ENCODE data around the gene GMCL2. TPM values are rescaled to one million over a fixed set of nuclear protein-coding genes. Genes with fewer than 3 reads are reported as not detected.

The GMCL2 gene
- total and polyA plus RNA-seq, 9 of the 15 experiments (the other 6 are each of a cell fraction or from before 2014, with no cell fraction given), result 0.04 TPM; not detected in 8

DNA sequence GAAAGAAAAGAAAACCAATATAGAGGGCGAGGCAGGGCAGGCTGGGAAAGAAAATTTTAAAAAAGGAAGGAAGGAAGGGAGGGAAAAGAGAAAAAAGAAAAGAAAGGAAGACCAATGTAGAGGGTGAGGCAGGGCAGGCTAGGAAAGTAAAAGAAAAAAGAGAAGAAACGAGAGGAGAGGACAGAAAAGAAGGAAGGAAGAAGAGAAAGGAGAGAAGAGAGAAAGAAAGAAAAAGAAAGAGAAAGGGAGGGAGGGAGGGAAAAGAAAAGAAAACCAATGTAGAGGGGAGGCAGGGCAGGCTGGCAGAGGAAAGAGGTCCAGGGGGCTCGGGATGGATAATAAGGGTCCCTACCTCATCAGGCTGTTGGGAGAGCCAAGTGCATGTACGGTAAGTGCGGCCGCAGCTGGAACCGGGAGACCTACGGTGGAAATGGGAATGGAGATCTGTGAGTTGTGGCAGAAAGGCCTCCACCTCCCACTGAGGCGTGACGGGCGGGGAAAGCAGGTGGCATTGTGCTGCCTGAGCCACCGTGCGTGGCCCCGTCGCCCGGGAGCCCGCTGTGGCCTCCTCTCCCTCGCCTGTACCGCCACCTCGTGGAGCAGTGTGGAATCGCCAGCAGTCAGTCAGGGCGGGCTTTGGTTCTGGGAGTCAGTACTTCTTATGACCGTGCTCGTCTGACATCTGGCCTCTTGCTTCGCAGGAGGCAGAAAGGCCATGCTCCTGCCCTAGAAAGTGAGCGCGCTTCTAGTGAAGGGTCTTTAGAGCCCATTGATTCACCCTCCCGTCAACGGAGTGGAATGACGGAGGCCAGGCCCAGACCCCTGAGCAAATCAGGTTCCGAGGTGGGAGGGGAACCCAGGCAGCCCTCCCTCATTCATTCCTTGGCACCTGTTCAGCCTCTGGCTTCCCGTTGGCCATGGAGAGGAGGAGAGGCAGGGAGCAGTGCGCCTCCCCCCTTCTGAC, 23.1 kb downstream of the GMCL2 start (continued):
- TF ChIP-seq ZNF766 (CRISPR knock-in tag; conservative IDR thresholded peaks at IDR 0.05), result no peak
- peak; percentile 96 to 99 for TF ChIP-seq RAD21 (CRISPR knock-in tag; conservative IDR thresholded peaks at IDR 0.05 in 1 of 2, IDR thresholded peaks at IDR 0.05 in 1 of 2)
- peak; percentile 18; the same call in 1 of the 2 replicates for TF ChIP-seq EP300 (IDR thresholded peaks at IDR 0.05; ENCODE audit: low read length)
- TF ChIP-seq, protein P1, sequence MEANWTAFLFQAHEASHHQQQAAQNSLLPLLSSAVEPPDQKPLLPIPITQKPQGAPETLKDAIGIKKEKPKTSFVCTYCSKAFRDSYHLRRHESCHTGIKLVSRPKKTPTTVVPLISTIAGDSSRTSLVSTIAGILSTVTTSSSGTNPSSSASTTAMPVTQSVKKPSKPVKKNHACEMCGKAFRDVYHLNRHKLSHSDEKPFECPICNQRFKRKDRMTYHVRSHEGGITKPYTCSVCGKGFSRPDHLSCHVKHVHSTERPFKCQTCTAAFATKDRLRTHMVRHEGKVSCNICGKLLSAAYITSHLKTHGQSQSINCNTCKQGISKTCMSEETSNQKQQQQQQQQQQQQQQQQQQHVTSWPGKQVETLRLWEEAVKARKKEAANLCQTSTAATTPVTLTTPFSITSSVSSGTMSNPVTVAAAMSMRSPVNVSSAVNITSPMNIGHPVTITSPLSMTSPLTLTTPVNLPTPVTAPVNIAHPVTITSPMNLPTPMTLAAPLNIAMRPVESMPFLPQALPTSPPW (CRISPR knock-in tag; IDR thresholded peaks at IDR 0.05), result peak; percentile 40; the same call in 1 of the 2 replicates
- no peak for TF ChIP-seq MAFG (tag; conservative IDR thresholded peaks at IDR 0.05)
- TF ChIP-seq, protein P2, sequence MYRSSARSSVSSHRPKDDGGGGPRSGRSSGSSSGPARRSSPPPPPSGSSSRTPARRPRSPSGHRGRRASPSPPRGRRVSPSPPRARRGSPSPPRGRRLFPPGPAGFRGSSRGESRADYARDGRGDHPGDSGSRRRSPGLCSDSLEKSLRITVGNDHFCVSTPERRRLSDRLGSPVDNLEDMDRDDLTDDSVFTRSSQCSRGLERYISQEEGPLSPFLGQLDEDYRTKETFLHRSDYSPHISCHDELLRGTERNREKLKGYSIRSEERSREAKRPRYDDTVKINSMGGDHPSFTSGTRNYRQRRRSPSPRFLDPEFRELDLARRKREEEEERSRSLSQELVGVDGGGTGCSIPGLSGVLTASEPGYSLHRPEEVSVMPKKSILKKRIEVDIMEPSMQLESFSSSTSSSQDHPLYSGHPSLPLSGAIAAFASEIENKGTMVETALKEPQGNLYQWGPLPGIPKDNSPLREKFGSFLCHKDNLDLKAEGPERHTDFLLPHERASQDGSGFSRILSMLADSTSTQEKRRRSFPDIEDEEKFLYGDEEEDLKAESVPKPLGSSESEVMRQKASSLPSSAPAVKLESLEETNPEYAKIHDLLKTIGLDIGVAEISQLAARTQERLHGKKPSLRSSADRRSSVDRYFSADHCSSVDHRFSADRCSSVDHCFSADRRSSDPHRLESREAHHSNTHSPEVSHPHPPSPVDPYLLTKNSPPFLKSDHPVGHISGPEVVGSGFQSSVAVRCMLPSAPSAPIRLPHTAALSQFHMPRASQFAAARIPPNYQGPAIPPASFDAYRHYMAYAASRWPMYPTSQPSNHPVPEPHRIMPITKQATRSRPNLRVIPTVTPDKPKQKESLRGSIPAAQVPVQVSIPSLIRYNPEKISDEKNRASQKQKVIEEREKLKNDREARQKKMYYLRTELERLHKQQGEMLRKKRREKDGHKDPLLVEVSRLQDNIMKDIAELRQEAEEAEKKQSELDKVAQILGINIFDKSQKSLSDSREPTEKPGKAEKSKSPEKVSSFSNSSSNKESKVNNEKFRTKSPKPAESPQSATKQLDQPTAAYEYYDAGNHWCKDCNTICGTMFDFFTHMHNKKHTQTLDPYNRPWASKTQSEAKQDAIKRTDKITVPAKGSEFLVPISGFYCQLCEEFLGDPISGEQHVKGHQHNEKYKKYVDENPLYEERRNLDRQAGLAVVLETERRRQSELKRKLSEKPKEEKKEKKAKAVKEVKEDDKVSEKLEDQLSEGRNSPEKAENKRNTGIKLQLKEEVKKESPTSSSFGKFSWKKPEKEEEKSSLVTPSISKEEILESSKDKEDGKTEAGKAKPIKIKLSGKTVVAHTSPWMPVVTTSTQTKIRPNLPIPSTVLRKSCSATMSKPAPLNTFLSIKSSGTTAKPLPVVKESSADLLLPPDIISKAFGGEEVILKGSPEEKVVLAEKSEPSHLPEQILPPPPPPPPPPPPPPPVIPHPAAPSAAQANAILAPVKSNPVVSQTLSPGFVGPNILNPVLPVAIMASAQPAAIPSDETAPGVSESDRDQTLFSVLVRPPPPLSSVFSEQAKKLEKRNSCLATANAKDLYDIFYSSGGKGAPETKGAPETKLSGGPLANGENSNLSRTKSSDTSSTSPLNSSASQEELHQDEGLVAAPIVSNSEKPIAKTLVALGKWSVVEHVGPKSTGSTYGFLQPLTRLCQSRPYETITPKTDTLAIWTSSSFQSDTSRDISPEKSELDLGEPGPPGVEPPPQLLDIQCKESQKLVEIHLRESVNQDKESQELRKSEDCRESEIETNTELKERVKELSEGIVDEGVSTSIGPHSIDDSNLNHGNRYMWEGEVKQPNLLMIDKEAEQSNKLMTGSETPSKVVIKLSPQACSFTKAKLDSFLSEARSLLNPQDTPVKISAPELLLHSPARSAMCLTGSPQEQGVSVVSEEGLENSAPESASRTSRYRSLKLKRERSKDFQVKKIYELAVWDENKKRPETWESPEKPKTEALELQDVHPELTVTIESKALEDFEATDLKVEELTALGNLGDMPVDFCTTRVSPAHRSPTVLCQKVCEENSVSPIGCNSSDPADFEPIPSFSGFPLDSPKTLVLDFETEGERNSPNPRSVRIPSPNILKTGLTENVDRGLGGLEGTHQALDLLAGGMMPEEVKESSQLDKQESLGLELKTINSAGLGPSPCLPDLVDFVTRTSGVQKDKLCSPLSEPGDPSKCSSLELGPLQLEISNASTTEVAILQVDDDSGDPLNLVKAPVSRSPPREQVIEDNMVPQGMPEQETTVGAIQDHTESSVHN (IDR thresholded peaks at IDR 0.05; ENCODE audit: borderline replicate concordance in 1 of 2, low read depth in 1 of 2), result no peak
- TF ChIP-seq GABPB1 (CRISPR knock-in tag; IDR thresholded peaks at IDR 0.05), result peak; percentile 63
- no peak; the same call in 1 of the 2 replicates for TF ChIP-seq ZNF263 (CRISPR knock-in tag; IDR thresholded peaks at IDR 0.05; ENCODE audit: borderline replicate concordance)
- TF ChIP-seq, protein P3, sequence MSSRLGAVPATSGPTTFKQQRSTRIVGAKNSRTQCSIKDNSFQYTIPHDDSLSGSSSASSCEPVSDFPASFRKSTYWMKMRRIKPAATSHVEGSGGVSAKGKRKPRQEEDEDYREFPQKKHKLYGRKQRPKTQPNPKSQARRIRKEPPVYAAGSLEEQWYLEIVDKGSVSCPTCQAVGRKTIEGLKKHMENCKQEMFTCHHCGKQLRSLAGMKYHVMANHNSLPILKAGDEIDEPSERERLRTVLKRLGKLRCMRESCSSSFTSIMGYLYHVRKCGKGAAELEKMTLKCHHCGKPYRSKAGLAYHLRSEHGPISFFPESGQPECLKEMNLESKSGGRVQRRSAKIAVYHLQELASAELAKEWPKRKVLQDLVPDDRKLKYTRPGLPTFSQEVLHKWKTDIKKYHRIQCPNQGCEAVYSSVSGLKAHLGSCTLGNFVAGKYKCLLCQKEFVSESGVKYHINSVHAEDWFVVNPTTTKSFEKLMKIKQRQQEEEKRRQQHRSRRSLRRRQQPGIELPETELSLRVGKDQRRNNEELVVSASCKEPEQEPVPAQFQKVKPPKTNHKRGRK (tag; IDR thresholded peaks at IDR 0.05), result peak; percentile 98
- 0 out of 2 replicates have a peak, but pooled peaks have one; percentile 18 for TF ChIP-seq MXI1 (IDR thresholded peaks at IDR 0.05; ENCODE audit: low read depth, low read length)
- no peak for TF ChIP-seq FIP1L1 (IDR thresholded peaks at IDR 0.05; ENCODE audit: low read depth, low read length, poor library complexity, severe bottlenecking)
- TF ChIP-seq ATF1 (CRISPR knock-in tag; IDR thresholded peaks at IDR 0.05), result no peak
- 0 out of 2 replicates have a peak, but pooled peaks have one; percentile 34 for TF ChIP-seq ATF1 (tag; IDR thresholded peaks at IDR 0.05)
- TF ChIP-seq, protein P4, sequence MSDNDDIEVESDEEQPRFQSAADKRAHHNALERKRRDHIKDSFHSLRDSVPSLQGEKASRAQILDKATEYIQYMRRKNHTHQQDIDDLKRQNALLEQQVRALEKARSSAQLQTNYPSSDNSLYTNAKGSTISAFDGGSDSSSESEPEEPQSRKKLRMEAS (CRISPR knock-in tag; IDR thresholded peaks at IDR 0.05), result peak; percentile 91

Data from K562 (cell line).